GM12875 (cell line): Measurements from ENCODE around the gene ABHD16A.

Experiments used
- H3K4me3 ChIP-seq: one replicate; pipeline ENCODE4 v1.5.1; 2011; ENCODE audit warnings: low read depth, low read length, control low read depth
- CTCF ChIP-seq: IDR thresholded peaks from 2 replicates; pipeline ENCODE4 v1.5.1; 2011; ENCODE audit warnings: low read depth, mild to moderate bottlenecking, control low read depth, inconsistent platforms, low read length, moderate library complexity, borderline replicate concordance; ENCODE audit not compliant: insufficient read depth

ABHD16A gene

GRCh38 chr6:31692353-31692752, 10.8 kb downstream of the ABHD16A start:
- H3K4me3 ChIP-seq: no peak overlapping the region
- TF ChIP-seq CTCF: no peak

GRCh38 chr6:31691564-31692108, 11.5 kb downstream of the ABHD16A start:
- no peak for TF ChIP-seq CTCF

GRCh38 chr6:31691078-31691463, 12.1 kb downstream of the ABHD16A start:
- TF ChIP-seq CTCF: no peak
- no peak overlapping the region for H3K4me3 ChIP-seq

More at GRCh38 chr6:31691564-31692108, 11.5 kb downstream of the ABHD16A start:
- H3K4me3 ChIP-seq: no peak overlapping the region

- no peak overlapping the region for H3K4me3 ChIP-seq
- TF ChIP-seq CTCF: no peak
Measured at GRCh38 chr6:31690231-31691077, 12.7 kb downstream of the ABHD16A start.

GRCh38 chr6:31689249-31690110, 13.6 kb downstream of the ABHD16A start:
- no peak overlapping the region for H3K4me3 ChIP-seq
- TF ChIP-seq CTCF: peak; percentile 49; the same call in 1 of the 2 replicates

- H3K4me3 ChIP-seq: no peak overlapping the region
- TF ChIP-seq CTCF: no peak
Measured at GRCh38 chr6:31687860-31688693, 15.0 kb downstream of the ABHD16A start.
